Activated CD8-positive, alpha-beta memory T cell treated with anti-CD3 and anti-CD28 coated beads, Interleukin-2, amount 50 U/mL, for 1 hour (primary cell): Measurements from ENCODE around the gene HSD17B7.
"Not testable (repeated sequence)": the region's sequence is repeated elsewhere in the genome, so short reads cannot be mapped to it uniquely, and the experiment has no call there.

ENCODE experiments used
- DNase-seq: peaks from one replicate; pipeline ENCODE4 v3.0.0-alpha.2; 2020; ENCODE audit errors: extremely low read depth

Gene HSD17B7

GRCh38 chr1:162790303-162790984 lies at the start of gene HSD17B7:
HSD17B7 (plus strand) TSS chr1:162790702; CDS start chr1:162790801, 99 bp downstream.
- DNase-seq: peak; percentile 53

- DNase-seq: no peak
Measured at GRCh38 chr1:162740755-162741154, 49.7 kb upstream of the HSD17B7 start.

GRCh38 chr1:162741574-162741973 lies 48.9 kb upstream of the HSD17B7 start:
- DNase-seq: no peak

DNA sequence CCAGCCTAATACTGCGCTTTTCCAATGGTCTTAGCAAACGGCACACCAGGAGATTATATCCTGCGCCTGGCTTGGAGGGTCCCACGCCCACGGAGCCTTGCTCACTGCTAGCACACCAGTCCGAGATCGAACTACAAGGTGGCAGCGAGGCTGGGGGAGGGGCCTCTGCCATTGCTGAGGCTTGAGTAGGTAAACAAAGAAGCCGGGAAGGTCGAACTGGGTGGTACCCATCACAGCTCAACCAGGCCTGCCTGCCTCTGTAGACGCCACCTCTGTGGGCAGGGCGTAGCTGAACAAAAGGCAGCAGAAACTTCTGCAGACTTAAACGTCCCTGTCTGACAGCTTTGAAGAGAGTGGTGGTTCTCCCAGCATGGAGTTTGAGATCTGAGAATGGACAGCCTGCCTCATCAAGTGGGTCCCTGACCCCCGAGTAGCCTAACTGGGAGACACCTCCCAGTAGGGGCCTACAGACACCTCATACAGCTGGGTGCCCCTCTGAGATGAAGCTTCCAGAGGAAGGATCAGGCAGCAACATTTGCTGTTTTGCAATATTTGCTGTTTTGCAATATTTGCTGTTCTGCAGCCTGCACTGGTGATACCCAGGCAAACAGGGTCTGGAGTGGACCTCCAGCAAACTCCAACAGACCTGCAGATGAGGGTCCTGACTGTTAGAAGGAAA lies 44.1 kb upstream of the HSD17B7 start:
- DNase-seq: not testable (repeated sequence)

DNA sequence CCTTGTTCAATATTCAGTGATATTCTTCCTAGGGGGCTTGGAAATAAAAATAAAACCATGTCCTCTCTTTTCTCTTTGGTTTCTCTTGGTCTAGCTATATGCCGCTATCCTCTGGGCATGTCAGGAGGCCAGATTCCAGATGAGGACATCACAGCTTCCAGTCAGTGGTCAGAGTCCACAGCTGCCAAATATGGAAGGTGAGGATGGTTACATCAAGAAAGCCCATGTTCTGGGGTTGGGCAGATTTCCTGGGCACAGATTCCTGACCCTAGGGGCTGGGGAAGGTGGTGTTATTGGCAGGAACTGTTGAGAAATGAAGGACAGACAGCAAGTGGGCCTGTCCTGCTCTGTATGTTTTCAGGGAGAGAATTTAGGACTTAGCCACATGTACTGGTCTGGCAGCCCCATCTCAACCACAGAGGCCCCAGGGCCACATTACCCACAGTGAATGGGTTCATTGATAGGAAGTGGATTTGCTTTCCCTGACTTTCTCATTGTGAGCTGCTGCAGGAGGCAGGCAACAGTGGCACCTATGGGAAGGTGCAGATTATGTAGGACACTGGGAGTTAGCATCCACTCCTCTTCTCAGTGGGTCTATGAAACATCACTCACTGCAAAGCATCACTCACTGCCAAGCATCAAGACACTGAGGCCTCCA lies 37.4 kb upstream of the HSD17B7 start:
- no peak for DNase-seq

- DNase-seq: no peak
Measured at GRCh38 chr1:162753998-162754585, 36.4 kb upstream of the HSD17B7 start.

- DNase-seq: no peak
Measured at GRCh38 chr1:162755306-162755705, 35.2 kb upstream of the HSD17B7 start.

DNA sequence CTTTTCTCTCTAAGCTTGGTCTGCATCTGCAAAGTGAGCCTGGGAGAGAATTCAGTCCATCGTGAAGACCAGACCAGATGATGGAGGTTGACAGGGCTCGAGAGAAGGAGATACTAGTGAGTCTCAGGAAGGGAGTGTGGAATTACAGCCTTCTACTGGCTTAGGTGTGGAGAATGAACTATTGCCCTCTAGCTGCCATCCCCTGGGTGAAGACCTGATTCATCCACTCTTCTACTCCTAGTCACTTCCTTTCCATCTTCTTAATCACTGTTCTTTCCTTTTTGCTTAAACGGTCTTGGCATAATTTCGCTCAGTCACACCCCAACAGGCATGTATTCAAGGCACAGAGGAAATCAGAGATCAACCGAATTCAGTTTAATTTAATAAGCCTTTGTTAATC lies 34.0 kb upstream of the HSD17B7 start:
- DNase-seq: no peak

DNA sequence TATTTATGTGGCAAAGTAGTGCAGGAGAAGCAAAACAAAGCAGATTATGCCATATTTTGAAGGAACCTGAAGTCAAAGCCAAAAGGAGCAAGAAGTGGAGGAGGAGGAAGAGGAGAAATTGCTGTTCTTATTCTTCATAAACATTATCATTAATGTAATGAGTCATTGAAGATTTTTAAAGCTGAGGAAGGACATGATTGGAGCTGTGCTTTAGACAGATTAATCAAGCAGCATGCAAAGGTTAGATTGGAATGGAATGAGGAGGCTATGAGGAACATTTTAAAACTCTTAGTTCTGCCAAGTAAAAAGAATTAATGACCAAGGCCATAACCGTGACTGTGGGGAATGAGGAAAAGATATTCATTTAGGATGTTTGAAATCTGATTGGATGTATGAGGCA lies 33.0 kb upstream of the HSD17B7 start:
- no peak for DNase-seq

DNA sequence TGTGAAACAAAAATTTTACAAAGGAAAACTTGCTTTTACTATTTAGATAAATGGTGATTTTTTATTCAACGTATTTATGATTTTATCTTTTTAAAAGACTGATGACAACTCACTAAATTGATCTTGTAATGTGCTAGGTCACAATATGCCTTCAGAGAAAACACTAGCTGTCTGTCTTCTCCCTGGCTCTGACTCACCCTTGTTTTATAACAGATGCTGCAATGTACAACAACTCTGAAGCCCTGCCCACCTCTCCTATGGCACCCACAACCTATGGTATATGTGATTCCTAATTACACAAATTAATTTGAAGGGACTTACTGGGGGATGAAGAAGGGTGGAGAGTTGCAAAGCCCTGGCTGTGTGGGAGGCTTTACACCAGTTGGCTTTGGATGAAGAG lies 24.7 kb upstream of the HSD17B7 start:
- no peak for DNase-seq

DNA sequence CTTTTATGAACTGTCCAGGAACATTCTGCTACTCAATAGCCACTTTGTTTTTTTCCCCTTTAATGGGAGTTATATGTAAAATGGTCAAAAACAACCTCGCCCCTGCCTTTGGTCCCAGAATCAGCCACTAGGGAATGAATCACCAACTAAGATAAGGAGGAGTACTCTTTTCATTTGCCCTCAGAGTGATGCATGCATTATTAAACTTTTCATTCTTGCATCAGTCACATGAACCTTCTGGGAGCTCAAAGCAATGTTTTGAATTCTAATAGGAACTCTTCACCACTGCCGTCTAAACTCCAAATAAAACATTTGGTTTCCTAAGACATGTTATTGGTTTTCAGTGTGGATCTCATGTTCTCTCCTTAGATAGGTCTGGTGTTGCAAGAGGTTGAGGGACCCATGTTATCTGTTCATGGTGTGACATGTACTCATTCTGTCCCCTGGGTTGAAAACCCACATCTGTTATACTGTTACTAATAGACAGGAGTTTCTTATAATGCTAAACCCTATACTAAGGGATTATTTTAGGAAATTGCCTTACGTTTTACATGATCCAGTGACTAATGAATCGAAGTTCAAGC lies 17.8 kb upstream of the HSD17B7 start:
- DNase-seq: no peak

- no peak for DNase-seq
Measured at GRCh38 chr1:162774007-162774406, 16.5 kb upstream of the HSD17B7 start.

DNA sequence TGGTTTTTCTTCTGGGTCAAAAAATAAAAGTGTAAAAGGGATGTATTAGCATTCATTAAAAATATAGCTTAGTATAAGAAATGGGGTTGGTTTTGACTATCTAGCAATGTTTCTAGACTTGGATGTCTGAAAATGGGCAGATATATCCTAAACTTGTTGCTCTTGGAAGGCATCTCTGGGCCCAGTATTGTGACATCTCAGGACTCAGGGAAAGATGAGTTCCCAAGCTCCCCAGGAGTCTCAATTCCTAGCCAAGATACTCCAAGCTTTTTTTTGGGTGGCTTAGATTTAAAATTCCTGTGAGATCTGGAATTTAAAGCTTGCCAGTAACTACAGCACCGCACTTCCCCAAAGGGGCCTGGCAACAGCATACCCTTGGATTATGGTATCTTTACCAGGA lies 11.5 kb upstream of the HSD17B7 start:
- no peak for DNase-seq

- no peak for DNase-seq
Measured at GRCh38 chr1:162782671-162783070, 7.8 kb upstream of the HSD17B7 start.

DNA sequence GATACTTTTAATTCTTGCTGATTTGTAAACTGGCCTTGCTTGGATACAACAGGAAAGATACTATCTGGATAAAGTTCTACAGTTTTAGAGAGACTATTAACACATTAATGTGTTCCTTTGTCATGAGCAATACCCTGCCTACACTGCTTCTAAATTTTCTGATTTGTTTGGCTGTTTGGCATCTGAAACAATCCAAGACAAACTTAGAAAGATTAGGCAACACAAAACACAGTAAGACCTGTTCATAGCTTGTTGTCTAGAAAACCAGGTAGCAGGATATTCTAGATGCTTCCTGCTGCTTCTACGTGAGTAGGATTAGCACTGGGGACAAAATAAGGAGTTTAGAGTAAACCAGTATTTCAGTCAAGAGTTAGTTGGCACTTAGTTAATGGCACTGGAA lies 5.6 kb upstream of the HSD17B7 start:
- DNase-seq: not testable (repeated sequence)

GRCh38 chr1:162788783-162789182 lies 1.7 kb upstream of the HSD17B7 start:
- DNase-seq: not testable (repeated sequence)

- DNase-seq: not testable (repeated sequence)
Measured at GRCh38 chr1:162790985-162791357, 469 bp downstream of the HSD17B7 start.

- not testable (repeated sequence) for DNase-seq
Measured at GRCh38 chr1:162794284-162794683, 3.8 kb downstream of the HSD17B7 start.

DNA sequence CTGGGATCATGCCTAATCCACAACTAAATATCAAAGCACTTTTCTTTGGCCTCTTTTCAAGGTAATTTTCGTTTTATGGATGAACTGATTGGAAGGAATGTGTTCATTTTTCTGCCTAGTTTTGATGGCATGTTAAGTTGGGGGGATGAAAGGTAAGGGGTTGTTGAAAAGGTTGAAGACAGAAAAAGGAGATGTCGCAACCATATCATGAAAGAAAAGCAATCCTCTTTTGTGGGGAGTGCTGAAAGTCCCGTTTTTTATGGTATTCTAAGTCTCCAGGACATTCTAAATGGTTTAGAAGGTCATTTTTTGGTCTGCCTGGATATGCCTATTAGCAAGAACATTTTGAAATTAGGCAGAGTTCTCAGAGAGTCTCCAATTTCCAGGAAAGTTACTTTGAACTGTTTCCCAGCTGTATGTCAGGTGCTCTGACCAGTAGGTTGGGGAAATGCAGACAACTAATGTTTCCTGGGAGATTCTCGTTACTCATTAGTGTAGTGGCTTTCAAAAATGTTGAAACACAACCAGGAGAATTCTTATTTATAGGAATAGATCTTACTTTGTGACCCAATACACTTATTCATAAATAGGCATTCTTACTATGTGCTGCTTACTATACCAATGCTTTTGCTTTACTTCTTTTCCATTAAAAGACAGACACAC lies 6.2 kb downstream of the HSD17B7 start:
- DNase-seq: not testable (repeated sequence)

DNA sequence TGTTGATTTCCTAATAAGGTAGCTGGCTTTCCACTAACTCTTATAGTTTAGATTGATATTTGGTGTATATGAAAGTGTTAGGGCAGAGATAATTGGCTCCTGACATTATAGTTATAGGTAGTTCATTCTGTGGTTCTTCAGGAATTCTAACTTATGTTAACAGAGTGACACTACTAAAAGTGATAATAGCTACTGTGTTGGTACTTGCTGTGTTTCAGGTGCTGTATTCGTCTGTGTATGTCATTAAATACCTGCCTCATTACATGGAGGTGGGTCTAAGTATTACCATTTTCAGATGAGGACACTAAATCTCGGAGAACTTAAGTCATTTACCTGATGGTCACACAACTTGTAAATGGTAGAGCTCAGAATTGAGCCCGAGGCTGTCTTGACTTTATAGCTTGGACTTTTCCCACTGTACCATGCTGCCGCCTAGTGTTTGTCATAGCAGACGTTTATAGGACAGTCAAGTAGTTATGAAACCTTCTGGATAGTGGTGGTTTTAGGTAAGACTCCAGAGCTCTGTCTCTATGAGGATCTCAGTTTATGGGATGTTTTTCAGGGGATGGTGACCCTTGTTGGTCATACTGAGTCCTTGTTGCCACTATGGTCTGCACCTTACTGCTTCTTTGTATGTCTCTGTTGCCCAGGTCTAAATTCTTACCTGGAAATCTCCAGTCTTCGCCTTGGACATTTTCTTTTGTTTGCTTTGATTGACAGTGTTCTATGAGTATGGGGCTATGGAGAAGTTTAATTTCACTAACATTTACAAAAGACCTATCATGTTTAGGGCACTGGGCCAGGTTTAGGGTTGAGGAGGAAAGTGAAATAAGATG lies 9.7 kb downstream of the HSD17B7 start:
- not testable (repeated sequence) for DNase-seq

DNA sequence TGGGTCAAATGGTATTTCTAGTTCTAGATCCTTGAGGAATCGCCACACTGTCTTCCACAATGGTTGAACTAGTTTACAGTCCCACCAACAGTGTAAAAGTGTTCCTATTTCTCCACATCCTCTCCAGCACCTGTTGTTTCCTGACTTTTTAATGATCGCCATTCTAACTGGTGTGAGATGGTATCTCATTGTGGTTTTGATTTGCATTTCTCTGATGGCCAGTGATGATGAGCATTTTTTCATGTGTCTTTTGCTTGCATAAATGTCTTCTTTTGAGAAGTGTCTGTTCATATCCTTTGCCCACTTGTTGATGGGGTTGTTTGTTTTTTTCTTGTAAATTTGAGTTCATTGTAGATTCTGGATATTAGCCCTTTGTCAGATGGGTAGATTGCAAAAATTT lies 17.0 kb downstream of the HSD17B7 start:
- DNase-seq: not testable (repeated sequence)
